ENCODE measurements around the gene CLIP2.
"Not testable (repeated sequence)": the region's sequence is repeated elsewhere in the genome, so short reads cannot be mapped to it uniquely, and the experiment has no call there.

The CLIP2 gene

DNA sequence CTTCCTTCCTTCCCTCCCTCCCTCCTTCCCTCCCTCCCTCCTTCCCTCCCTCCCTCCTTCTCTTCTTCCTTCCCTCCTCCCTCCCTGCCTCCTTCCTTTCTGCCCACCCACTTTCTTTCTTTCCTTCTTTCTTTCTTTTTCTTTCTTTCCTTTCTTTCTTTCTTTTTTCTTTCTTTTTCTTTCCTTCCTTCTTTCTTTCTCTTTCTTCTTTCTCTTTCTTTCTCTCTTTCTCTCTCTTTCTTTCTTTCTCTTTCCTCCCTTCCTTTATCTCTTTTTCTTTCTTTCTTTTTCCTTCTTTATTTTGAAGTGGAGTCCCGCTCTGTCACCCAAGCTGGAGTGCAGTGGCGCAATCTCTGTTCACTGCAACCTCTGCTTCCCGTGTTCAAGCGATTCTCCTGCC lies 130.8 kb downstream of the CLIP2 start:
- DNase-seq (ENCODE audit: insufficient read length) (no peak), FAIRE-seq (no peak)
- TF ChIP-seq TAF1 (IDR thresholded peaks at IDR 0.05; ENCODE audit: borderline replicate concordance, low read depth, low read length) (no peak), POLR2A (IDR thresholded peaks at IDR 0.05; ENCODE audit: low read depth, low read length) (no peak), POLR2AphosphoS5 (IDR thresholded peaks at IDR 0.05; ENCODE audit: low read depth, low read length) (no peak)

DNA sequence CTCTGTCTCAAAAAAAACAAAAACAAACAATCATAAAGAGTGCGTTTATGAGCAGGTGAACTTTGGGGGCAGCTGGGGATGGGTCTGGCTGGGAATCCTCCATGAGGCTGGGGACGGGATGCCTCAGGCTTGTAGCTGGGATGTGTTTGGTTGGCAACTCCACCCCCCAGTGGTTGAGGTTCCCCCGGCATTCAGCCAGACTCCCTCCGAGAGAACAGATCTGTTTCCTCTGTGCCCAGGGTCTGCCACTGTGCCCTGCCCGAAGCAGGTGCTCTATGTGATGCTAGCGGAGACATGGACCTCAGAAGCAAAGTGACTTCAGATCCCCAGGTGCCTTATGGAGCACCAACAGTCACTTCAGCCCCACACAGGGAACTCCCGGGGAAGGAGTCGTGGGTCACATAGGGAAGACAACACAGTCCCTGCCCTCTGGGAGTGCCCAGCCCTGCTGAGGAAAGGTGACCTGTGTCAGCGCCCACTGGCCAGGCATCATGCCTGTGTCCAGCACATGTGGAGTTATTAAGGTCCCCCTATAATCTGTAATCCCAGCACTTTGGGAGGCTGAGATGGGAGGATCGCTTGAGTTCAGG lies 135.2 kb downstream of the CLIP2 start:
- DNase-seq (ENCODE audit: insufficient read length) (no peak), FAIRE-seq (no peak)
- TF ChIP-seq TAF1 (IDR thresholded peaks at IDR 0.05; ENCODE audit: borderline replicate concordance, low read depth, low read length) (no peak), POLR2AphosphoS5 (IDR thresholded peaks at IDR 0.05; ENCODE audit: low read depth, low read length) (no peak), POLR2A (IDR thresholded peaks at IDR 0.05; ENCODE audit: low read depth, low read length) (no peak)

DNA sequence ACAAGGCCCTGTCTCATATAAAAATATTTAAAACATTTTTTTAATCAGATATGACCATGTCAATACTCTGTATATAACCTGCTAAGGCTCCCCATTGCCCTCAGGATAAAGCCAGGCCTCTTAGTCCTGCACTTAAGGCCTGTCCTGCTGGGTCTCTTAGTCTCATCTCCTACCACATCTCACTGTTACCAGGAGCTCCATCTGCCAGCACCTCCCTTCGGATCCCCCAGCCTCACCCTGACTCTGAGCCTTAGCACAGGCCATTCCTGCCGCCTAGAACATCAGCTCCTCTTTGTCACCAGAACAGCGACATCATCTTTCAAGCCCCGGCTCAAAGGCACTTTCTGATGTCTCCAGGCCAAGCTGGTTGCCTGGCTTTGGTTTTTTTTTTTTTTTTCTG lies 138.8 kb downstream of the CLIP2 start:
- no peak for FAIRE-seq
- DNase-seq (ENCODE audit: insufficient read length) = no peak

DNA sequence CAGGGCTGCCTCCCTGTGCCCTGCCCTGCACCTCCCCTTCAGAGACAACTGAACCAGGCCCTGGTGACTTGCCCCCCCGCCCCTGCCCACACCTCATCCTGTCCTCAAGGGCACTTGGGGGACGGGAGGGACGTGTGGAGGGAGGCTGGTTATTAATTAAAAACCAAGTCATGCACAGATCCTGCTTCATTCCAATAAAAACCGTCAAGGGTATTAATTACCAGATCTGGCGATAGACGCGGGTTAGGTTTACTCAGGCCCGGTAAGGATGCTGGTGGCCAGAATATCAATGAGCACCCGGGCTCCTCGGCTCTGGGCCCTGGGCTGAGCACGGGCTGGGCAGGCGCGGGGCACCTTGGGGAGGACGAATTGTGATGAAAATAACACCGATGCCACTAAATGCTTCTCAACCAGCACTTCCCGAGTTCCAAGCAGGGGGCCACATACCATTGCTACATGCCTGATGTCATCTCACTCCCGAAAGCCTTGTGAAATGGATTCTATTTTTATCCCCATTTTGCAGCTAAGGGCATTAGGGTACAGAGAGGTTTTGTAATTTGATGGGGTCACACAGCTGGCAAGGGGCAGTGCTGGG lies 140.0 kb downstream of the CLIP2 start:
- TF ChIP-seq POLR2AphosphoS5 (IDR thresholded peaks at IDR 0.05; ENCODE audit: low read depth, low read length) (no peak), POLR2A (IDR thresholded peaks at IDR 0.05; ENCODE audit: low read depth, low read length) (no peak), TAF1 (IDR thresholded peaks at IDR 0.05; ENCODE audit: borderline replicate concordance, low read depth, low read length) (no peak)
- FAIRE-seq (no peak), DNase-seq (ENCODE audit: insufficient read length) (no peak)

More for the DNA sequence above, 138.8 kb downstream of the CLIP2 start:
- TF ChIP-seq TAF1 (IDR thresholded peaks at IDR 0.05; ENCODE audit: borderline replicate concordance, low read depth, low read length) = no peak
- no peak for TF ChIP-seq POLR2A (IDR thresholded peaks at IDR 0.05; ENCODE audit: low read depth, low read length)
- no peak for TF ChIP-seq POLR2AphosphoS5 (IDR thresholded peaks at IDR 0.05; ENCODE audit: low read depth, low read length)

DNA sequence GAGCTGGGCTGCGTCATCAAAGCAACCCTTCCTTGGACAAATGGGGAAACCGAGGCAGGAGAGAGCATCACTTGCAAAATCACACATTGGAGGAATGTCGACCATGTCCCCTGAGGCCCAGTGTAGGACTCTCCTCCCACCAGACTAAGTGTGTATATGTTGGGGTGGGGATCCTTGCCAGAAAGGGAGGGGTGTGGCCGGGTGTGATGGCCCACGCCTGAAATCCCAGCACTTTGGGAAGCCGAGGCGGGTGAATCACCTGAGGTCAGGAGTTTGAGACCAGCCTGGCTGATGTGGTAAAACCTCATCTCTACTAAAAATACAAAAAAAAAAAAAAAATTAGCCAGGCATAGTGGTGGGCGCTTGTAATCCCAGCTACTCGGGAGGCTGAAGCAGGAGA lies 141.2 kb downstream of the CLIP2 start:
- not testable (repeated sequence) for FAIRE-seq; DNase-seq (ENCODE audit: insufficient read length)

DNA sequence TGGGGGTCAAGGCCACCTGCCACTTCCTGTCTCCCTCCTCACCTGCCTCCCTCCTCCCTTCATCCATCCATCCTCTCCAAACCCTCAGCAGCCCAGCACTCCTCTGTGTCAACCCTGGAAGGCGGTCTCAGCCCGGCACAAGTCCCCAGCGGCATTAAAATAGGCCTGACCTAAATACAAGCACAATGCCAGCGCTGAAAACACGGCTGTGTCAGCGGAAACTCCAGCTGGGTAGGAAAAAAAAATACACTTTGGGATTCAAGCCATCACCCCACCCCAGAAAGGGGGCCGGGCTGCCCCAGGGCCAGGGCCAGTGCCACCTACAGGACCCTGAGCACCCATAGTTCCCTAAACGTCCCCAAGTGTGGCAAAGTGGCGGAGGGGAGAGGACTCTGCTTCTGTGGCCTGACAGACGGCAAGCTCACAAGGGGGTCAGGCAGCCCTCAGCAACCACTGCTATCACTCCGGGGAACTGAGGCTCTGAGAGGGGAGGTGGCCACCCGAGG lies 141.8 kb downstream of the CLIP2 start:
- DNase-seq (ENCODE audit: insufficient read length) = no peak
- TF ChIP-seq POLR2AphosphoS5 (IDR thresholded peaks at IDR 0.05; ENCODE audit: low read depth, low read length) (no peak), TAF1 (IDR thresholded peaks at IDR 0.05; ENCODE audit: borderline replicate concordance, low read depth, low read length) (no peak), POLR2A (IDR thresholded peaks at IDR 0.05; ENCODE audit: low read depth, low read length) (no peak)
- FAIRE-seq = no peak

DNA sequence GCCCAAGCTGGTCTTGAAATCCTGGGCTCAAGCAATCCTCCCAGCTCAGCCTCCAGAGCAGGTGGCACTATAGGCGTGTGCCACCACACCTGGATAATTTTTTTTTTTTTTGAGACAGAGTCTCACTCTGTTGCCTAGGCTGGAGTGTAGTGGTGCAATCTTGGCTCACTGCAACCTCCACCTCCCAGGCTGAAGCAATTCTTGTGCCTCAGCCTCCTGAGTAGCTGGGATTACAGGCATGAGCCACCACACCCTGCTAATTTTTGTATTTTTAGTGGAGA lies 148.0 kb downstream of the CLIP2 start:
- FAIRE-seq; DNase-seq (ENCODE audit: insufficient read length): not testable (repeated sequence)

DNA sequence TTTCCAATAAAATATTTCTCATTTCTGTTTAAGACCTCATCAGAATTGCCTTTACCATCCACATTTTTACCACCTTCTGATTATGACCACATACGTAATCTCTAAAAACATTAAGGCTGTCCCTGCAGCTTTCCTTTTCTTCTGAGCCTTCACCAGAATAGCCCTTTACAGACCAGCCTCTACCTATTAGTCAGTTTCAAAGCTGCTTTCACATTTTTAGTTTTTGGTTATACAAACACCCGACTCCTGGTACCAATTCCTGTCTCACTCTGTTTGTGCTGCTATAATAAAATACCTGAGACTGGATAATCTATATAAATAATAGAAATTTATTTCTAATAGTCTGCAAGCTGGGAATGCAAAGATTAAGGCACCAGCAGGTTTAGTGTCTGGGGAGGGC lies 149.1 kb downstream of the CLIP2 start:
- no peak for DNase-seq (ENCODE audit: insufficient read length)
- FAIRE-seq = no peak
- TF ChIP-seq POLR2A (IDR thresholded peaks at IDR 0.05; ENCODE audit: low read depth, low read length) (no peak), TAF1 (IDR thresholded peaks at IDR 0.05; ENCODE audit: borderline replicate concordance, low read depth, low read length) (no peak), POLR2AphosphoS5 (IDR thresholded peaks at IDR 0.05; ENCODE audit: low read depth, low read length) (no peak)

DNA sequence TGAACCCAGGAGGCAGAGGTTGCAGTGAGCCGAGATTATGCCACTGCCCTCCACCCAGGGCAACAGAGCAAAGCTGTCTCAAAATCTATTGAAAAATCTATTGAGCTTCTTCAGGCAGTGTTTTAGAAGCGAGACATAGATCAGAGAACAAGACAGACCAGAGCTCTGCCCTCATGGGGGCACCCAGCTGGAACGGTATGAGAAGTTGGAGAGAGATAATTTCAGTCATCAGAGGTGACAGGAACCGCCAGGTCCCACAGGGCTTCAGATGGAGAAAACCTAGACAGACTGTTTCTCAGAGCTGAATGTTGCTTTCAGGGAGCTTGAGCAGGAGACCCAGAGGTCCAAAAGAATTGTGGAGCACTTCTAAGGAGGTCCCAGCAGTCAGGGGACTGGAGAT lies 150.3 kb downstream of the CLIP2 start:
- FAIRE-seq = no peak
- no peak for TF ChIP-seq TAF1 (IDR thresholded peaks at IDR 0.05; ENCODE audit: borderline replicate concordance, low read depth, low read length)
- TF ChIP-seq POLR2A (IDR thresholded peaks at IDR 0.05; ENCODE audit: low read depth, low read length) = no peak
- TF ChIP-seq POLR2AphosphoS5 (IDR thresholded peaks at IDR 0.05; ENCODE audit: low read depth, low read length) = no peak
- DNase-seq (ENCODE audit: insufficient read length) = no peak

DNA sequence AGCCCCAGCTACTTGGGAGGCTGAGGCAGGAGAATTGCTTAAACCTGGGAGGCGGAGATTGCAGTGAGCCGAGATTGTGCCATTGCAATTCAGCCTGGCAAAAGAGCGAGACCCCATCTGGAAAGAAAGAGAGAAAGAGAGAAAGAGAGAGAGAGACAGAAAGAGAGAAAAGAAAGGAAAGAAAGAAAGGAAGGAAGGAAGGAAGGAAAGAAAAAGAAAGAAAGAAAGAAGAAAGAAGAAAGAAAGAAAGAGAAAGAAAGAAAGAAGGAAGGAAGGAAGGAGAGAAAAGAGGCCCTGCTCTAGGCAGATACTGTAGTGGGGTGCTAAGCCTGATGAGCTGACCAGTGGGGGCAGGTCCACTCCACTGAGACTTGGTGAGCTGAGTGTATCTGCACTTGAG lies 150.9 kb downstream of the CLIP2 start:
- not testable (repeated sequence) for DNase-seq (ENCODE audit: insufficient read length); FAIRE-seq

DNA sequence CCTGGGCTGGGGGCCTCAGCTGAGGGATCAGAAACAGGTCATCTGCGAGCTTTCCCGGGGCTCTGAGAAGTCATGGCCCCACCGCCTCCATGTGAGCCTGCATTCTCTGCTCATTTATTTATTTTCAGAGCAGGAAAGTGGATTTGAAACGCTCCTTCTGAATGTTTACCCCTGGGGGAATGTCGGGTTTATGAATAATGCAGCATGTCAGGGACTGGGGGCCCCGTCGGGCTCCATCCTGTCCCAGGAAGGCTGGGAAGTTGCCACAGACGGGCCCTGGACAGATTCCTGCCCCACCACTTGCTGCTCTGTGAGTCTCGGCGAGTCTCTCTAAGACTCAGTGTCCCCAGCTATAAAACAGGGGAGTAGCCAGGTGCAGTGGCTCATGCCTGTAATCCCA lies 152.6 kb downstream of the CLIP2 start:
- TF ChIP-seq POLR2AphosphoS5 (IDR thresholded peaks at IDR 0.05; ENCODE audit: low read depth, low read length) (no peak), TAF1 (IDR thresholded peaks at IDR 0.05; ENCODE audit: borderline replicate concordance, low read depth, low read length) (no peak), POLR2A (IDR thresholded peaks at IDR 0.05; ENCODE audit: low read depth, low read length) (no peak)
- FAIRE-seq (no peak), DNase-seq (ENCODE audit: insufficient read length) (no peak)

DNA sequence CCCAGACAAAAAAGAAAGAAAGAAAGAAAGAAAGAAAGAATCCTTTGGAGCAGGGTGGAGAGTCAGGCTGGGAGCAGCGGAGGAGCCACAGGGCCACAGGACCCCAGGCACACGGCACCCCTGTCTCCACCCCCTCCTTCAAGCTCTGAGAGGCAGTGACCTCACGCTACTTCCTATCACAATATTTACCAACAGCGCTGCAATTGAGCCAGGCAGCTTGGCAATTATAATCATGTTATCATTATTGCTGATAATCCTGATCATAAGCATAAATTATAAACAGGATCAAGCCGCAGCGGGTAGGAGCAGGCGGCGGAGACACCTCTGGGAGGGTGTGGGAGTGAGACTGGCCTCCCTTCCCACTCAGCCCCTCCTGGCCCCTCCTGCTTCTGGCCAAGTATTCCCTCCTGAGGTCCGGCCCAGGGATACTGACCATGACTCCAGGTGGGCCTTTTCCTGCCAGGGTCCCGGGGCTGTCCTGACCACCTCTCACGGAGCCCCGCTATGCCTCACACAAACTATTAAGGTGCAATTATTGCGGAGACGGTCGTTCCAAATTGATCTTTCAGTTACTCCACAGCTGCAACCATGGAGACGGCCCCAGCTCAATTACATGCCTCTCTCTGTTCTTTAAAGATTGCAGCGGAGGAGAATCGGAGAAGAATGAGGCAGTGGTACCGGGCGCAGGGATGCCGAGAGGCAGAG lies 154.5 kb downstream of the CLIP2 start:
- DNase-seq (ENCODE audit: insufficient read length) = no peak
- FAIRE-seq = no peak
- TF ChIP-seq TAF1 (IDR thresholded peaks at IDR 0.05; ENCODE audit: borderline replicate concordance, low read depth, low read length) (no peak), POLR2A (IDR thresholded peaks at IDR 0.05; ENCODE audit: low read depth, low read length) (no peak), POLR2AphosphoS5 (IDR thresholded peaks at IDR 0.05; ENCODE audit: low read depth, low read length) (no peak)

DNA sequence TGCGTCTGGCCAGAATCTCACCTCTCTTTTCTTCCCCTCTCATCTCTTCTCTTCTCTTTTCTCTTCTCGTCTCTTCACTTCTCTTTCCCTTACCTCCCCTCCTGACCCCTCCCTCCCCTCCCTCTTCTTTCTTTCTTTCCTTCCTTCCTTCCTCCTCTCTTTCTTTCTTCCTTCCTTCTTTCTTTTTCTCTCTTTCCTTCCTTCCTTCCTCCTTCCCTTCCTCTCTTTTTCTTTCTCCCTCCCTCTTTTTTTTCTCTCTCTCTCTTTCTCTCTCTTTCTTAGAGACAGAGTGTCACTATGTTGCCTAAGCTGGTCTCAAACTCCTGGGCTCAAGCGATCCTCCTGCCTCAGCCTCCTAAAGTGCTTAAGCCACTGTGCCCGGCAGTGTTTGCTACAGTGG lies 159.9 kb downstream of the CLIP2 start:
- TF ChIP-seq TAF1 (IDR thresholded peaks at IDR 0.05; ENCODE audit: borderline replicate concordance, low read depth, low read length) (no peak), POLR2AphosphoS5 (IDR thresholded peaks at IDR 0.05; ENCODE audit: low read depth, low read length) (no peak), POLR2A (IDR thresholded peaks at IDR 0.05; ENCODE audit: low read depth, low read length) (no peak)
- FAIRE-seq (no peak), DNase-seq (ENCODE audit: insufficient read length) (no peak)

Measured in GM12892 (cell line).